Activated CD4-positive, CD25-positive, alpha-beta regulatory T cell (primary cell): ENCODE data around the gene NAA60.

Source experiments
- DNase-seq, 4 experiments: peaks; one replicate each; lab custom pipeline; 2025; lab: John Stamatoyannopoulos, UW

Gene NAA60

GRCh38 chr16:3510416-3510815, 66.9 kb downstream of the NAA60 start:
- DNase-seq: no peak

GRCh38 chr16:3511286-3512180, 68.1 kb downstream of the NAA60 start:
- DNase-seq: no peak

- DNase-seq: no peak
Measured at GRCh38 chr16:3513892-3514583, 70.6 kb downstream of the NAA60 start.

GRCh38 chr16:3514621-3515020, 71.1 kb downstream of the NAA60 start:
- no peak for DNase-seq

- no peak for DNase-seq
Measured at GRCh38 chr16:3515897-3516296, 72.4 kb downstream of the NAA60 start.

- DNase-seq: no peak
Measured at GRCh38 chr16:3518292-3518985, 75.0 kb downstream of the NAA60 start.

- no peak for DNase-seq
Measured at GRCh38 chr16:3518986-3519348, 75.5 kb downstream of the NAA60 start.

GRCh38 chr16:3519581-3519980, 76.1 kb downstream of the NAA60 start:
- DNase-seq: no peak

- DNase-seq: no peak
Measured at GRCh38 chr16:3520413-3520812, 76.9 kb downstream of the NAA60 start.

GRCh38 chr16:3520841-3521240, 77.4 kb downstream of the NAA60 start:
- DNase-seq: no peak

- no peak for DNase-seq
Measured at GRCh38 chr16:3523281-3523680, 79.8 kb downstream of the NAA60 start.

GRCh38 chr16:3525951-3526350, 82.5 kb downstream of the NAA60 start:
- no peak for DNase-seq

GRCh38 chr16:3527216-3527829, 83.8 kb downstream of the NAA60 start:
- peak in 2 of 4 experiments; percentile 16 to 48 for DNase-seq

- DNase-seq: no peak
Measured at GRCh38 chr16:3528406-3528805, 84.9 kb downstream of the NAA60 start.

GRCh38 chr16:3529175-3529574, 85.7 kb downstream of the NAA60 start:
- DNase-seq: no peak

- DNase-seq: no peak
Measured at GRCh38 chr16:3530371-3530914, 87.0 kb downstream of the NAA60 start.

- DNase-seq: no peak
Measured at GRCh38 chr16:3532741-3533140, 89.3 kb downstream of the NAA60 start.

- DNase-seq: no peak
Measured at GRCh38 chr16:3534126-3534525, 90.6 kb downstream of the NAA60 start.

- no peak for DNase-seq
Measured at GRCh38 chr16:3536271-3536731, 92.8 kb downstream of the NAA60 start.
